Right lobe of liver (tissue), 4 donors: Measurements from ENCODE around the gene STXBP4.
A peak's percentile ranks its signal among the peaks of the same experiment; 100 is the strongest.

Experiments used
- CTCF ChIP-seq, 4 donors: fragments of 200-600 bp in 3 of 4; fragments of 450-650 bp in 1 of 4; IDR thresholded peaks; one replicate each; pipeline versions ENCODE4 v1.5.1 to v1.8.0; 2016 to 2022; ENCODE audit warnings: antibody characterized with exemption in 4 of 4, mild to moderate bottlenecking in 2 of 4
- POLR2A ChIP-seq: fragments of 450-650 bp; IDR thresholded peaks from one replicate; pipeline ENCODE4 v1.6.1; 2017; ENCODE audit warnings: antibody characterized with exemption, mild to moderate bottlenecking
- donor health status: DM: no; HTN: no; CAD: no.
- donor health status: DM: no; HTN: no; CAD: no.
- donor health status: DM: no; HTN: yes; CAD: no.

- peak; percentile 54 to 68 (median 67) for TF ChIP-seq CTCF (IDR thresholded peaks at IDR 0.05)
- TF ChIP-seq POLR2A = no peak
Measured at GRCh38 chr17:54992797-54993639, 24.5 kb downstream of the STXBP4 start.
